GM18858 (cell line): Measurements from ENCODE around the gene IFNA17.
"Not testable (repeated sequence)": the region's sequence is repeated elsewhere in the genome, so short reads cannot be mapped to it uniquely, and the experiment has no call there.

Experiments used
- ATAC-seq: cut with Tn5 transposase; IDR thresholded peaks from one replicate; pipeline ENCODE4 v1.9.1; 2021; ENCODE audit not compliant: unreplicated experiment

IFNA17 gene

GRCh38 chr9:21228122-21228521, at the start of gene IFNA17:
Gene IFNA17 (minus strand): TSS chr9:21228222. CDS start chr9:21228173, 49 bp downstream.
- ATAC-seq, result no peak

GRCh38 chr9:21268347-21268657, 40.3 kb upstream of the IFNA17 start:
- ATAC-seq, result no peak

GRCh38 chr9:21267485-21268346, 39.7 kb upstream of the IFNA17 start:
- peak; percentile 56 for ATAC-seq

- no peak for ATAC-seq
Observed at GRCh38 chr9:21266733-21267484, 38.9 kb upstream of the IFNA17 start.

DNA sequence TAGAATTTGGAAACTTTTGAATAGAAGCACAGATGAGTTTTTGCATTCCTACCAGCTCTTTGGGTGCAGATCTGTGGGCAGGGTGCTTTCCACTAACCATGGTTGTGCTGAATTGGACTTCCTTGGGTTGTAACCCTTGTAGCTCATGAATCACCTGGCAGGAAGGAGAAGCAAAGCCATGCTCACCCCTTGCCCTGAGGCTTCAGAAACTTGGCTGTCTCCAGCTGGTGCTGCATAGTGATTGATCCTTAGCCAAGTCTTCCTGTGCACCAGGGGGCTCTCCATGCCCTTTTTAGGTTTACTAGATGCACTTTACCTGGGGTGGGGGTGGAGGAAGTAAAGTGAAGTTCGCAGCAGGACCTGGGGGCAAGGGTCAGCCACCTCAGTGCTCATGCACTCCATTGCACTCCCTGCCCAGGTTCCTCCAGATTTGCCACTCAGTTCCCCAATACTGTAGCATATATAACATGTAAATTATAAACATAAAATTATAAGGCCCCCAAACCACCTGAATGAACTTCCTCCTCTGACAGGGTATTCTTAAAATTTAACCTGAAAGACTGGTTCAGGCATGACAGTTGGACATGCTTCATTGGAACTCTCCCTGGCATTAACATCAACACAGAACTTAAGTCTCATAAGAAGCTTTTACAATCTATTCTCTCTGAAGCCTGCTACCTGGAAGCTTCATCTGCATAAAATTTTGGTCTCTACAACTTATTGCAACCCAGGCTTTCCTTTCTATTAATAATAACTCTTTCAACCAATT, 37.6 kb upstream of the IFNA17 start:
- ATAC-seq, result peak; percentile 36

- no peak for ATAC-seq
Observed at GRCh38 chr9:21255538-21256212, 27.7 kb upstream of the IFNA17 start.

DNA sequence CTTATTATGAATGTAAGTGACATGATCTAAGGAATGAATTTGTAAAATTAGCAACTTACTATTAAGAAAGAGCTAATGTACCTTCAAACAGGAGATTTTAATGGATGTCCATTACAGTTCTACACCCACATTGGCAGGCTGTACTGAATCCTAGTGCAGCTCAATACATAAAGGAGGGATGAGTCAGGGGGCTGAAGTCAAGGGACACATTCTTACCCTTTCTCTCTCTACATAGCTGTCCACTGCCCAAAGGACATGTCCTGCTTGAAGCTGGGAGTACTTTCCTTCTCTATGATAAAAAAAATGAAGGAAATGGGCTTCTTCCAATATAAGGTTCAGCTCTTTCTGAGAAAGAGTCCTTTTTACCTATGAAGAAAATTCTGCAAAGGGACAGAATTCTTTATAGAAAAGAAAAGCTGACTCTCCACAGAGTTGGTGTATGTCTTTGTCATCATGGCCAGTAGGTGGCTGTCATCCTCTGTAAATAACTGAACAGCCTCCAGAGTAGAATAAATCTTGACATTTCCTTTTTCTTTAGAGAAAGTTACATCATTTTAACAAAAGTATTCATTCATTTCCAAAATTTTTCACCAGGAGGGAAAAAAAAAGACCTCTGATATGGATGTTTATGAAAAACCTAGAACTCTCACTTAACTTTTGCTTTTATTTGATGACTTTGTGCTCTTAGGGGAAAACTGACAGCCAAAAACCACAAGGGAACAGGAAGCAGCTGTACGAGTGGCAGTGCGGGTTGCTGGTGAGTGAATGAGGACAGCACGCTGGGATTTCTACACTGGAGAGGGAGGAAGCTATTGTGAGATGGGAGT, 24.9 kb upstream of the IFNA17 start:
- ATAC-seq, result peak; percentile 66

DNA sequence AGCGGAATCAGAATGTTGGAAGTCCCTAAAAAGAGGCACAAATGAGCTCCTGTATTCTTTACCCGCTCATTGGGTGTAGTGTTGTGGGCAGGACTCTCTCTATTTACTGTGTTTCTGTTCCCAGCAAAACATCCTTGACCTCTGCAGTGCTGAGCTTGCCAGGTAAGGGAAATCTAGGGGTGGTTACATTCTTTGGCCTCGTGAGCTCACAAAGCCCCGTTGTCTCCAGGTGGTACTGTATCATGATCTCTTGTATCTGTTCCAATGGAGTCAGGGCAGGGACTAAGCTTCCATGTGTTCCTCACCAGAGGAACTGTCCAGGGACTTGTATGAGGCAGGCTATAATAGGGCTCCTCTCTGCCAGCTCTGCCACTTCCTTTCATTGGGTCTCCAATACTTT, 23.6 kb upstream of the IFNA17 start:
- no peak for ATAC-seq

DNA sequence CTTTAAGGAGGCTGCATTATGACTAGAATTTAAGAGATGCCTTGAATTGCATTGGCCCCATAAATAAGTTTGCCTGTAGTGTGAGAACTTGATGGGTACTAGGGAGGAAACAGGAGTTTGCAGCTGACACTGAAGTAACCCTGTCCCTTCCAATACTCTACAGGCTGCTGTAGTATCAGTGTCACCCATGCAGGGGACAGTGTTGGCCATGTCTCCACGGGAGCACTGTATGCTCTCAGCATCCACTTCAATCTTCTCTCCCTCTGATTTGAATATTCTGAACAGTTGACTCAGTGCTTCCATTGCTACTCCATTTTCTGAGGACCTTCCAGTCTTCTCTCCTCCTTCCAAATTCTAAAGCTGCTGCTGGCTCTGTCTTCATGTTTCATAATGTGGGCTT, 23.2 kb upstream of the IFNA17 start:
- ATAC-seq, result no peak

DNA sequence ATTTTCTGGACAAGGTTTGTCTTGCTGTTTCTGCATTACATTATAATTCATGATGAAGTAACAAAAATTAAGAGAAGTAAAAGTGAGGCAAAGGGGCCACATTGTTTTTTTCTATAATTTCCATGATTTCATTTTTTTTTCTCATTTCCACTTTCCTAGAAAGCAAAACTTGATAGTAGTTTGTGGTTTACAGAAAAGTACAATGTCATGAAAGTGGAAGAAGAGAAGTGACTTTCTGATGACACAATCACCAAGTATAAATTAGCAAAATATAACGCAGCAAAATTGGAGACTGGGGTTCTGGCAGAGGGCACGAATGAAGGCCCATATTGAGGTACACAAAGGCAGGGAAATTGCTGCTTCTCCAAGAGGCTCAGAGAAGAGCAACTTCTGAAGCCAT, 16.8 kb upstream of the IFNA17 start:
- no peak for ATAC-seq

- ATAC-seq, result no peak
Observed at GRCh38 chr9:21239911-21240310, 11.9 kb upstream of the IFNA17 start, which contains the start of gene IFNA14. Gene IFNA14 (minus strand): TSS chr9:21240005. CDS start chr9:21239935, 70 bp downstream.

DNA sequence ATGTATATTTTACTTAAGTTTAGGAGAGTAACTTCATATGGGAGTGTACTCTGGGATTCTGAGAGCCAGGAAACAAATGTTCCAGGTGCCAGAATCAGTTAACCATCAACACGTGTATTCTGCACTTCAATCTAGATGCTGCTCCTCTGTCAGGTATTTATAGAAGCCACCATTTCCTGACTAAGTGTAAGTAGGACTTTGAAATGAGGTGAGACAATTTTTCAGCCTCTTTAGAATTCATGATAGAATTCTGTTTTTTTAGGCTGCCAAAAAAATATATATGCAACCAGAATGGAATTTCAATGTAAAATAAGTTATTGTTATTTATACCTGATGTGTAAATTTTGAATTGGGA, 8.3 kb upstream of the IFNA17 start:
- peak; percentile 22 for ATAC-seq

- peak; percentile 80 for ATAC-seq
Observed at GRCh38 chr9:21235468-21236359, 7.7 kb upstream of the IFNA17 start.

- no peak for ATAC-seq
Observed at GRCh38 chr9:21234153-21234687, 6.2 kb upstream of the IFNA17 start.

GRCh38 chr9:21233258-21233657, 5.2 kb upstream of the IFNA17 start:
- ATAC-seq, result no peak

- ATAC-seq, result not testable (repeated sequence)
Observed at GRCh38 chr9:21217211-21217610, 10.8 kb downstream of the IFNA17 start, which contains the start of gene IFNA16. Gene IFNA16 (minus strand): TSS chr9:21217311. CDS start chr9:21217305, 6 bp downstream.

DNA sequence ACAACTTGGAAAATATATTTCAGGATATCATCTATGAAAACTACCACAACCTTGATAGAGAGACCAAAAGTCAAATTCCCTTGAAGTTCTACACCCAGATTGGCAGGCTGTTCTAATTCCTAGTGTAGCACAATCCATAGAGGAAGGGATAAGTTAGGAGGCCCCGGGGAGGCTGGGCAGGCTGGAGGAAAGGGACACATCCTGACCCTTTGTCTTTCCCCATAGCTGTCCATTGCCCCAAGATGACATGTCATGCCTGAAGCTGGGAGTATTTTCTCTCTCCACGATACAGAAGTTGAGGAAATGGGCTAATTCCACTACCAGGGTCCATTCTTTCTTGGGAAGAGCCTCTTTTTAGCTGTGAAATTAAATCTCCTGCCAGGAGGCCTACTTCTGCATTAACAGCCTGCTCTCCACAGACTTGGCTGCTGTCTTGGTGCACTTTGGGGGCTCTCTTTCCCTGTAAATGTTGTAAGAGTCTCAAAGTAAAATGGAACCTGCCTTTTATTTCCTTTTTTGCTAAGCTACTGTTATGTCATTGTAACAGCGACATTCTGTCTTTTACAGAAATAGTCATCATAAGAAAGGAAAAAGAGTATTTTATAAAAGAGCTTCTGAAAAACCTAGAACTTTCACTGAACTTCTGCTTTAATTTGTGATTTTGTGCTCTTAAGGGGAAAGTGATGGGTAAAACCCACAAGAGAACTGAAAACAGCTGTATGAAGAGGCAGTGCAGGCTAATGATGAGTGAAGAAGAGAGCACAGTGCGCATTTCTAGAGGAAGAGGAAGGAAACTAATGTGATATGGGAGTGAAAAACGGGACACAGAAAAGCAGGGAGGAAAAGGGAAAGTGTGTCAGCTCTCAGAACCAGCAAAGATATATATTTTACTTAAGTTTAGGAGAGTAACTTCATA, 14.4 kb downstream of the IFNA17 start:
- ATAC-seq, result peak; percentile 76

- not testable (repeated sequence) for ATAC-seq
Observed at GRCh38 chr9:21212160-21212559, 15.9 kb downstream of the IFNA17 start.
